HG03521 (cell line): Measurements from ENCODE around the gene ADCY7.

Experiments used
- ATAC-seq: cut with Tn5 transposase; IDR thresholded peaks from one replicate; pipeline ENCODE4 v1.9.1; 2021; ENCODE audit warnings: mild to moderate bottlenecking, moderate library complexity; ENCODE audit not compliant: unreplicated experiment

ADCY7 gene

DNA sequence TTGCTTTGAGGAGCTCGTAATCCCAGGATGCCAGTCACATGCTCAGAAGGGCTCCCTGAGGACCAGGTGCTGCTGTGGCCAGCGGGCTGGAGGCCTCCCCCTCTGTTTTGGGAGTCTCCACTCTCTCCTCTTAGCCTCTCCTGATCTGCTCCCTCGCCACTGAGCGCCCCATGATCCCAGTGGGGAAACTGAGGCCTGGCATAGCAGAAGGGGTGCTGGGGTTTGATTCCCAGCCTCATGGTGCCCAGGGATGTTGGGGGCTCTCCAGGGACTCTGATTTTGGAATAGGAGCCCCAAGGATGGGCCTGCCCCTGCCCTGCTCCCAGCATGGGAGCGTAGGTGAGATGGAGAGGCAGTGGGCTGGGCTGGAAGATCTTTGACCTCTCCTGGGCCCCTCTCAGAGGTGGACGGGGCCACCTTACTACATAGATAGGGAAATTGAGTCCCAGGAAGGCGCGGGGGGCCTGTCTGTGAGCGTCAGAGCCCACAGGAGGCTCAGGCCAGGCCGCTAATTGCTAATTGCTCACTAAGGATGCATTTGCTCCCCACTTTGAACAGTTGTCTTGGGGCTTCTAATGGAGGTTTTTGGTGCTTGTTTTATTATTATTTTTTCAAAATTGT is 525 bp upstream of the ADCY7 start:
- ATAC-seq = no peak

GRCh38 chr16:50267151-50267631 is 840 bp downstream of the ADCY7 start:
- ATAC-seq = no peak

GRCh38 chr16:50267651-50268050 is 1.3 kb downstream of the ADCY7 start:
- no peak for ATAC-seq

- ATAC-seq = no peak
These were observed 2.0 kb downstream of the ADCY7 start for GRCh38 chr16:50268352-50268751.

DNA sequence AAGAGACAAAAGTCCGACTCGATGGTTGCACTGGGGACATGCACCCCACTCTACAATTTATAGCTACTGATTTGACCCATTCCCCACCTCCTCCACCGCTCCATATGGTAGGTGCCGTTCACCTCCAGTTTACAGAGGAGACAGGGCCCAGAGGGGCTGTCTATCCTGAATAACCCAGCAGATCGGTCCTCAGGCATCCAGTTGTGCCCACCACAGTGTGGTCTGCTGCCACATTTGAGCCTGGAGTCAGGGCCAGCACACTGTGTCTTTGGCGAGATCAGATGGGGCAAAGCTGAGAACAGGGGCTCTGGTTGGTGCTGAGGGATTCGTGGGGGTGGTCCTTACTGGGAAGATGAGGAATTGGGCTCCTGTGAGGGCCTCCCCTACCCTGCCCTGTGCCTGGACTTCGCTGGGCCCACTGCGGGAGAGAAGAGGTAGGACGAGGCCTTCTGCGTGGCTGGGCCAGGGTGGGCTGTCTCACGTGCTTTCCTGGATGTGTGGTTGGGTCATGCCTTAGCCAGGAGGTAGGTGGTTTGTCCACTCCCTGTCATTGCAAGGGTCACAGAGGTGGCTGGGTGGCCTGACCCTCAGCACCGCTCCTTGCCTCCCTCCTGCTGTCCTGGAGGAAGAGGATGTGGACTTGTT is 2.8 kb downstream of the ADCY7 start:
- no peak for ATAC-seq

DNA sequence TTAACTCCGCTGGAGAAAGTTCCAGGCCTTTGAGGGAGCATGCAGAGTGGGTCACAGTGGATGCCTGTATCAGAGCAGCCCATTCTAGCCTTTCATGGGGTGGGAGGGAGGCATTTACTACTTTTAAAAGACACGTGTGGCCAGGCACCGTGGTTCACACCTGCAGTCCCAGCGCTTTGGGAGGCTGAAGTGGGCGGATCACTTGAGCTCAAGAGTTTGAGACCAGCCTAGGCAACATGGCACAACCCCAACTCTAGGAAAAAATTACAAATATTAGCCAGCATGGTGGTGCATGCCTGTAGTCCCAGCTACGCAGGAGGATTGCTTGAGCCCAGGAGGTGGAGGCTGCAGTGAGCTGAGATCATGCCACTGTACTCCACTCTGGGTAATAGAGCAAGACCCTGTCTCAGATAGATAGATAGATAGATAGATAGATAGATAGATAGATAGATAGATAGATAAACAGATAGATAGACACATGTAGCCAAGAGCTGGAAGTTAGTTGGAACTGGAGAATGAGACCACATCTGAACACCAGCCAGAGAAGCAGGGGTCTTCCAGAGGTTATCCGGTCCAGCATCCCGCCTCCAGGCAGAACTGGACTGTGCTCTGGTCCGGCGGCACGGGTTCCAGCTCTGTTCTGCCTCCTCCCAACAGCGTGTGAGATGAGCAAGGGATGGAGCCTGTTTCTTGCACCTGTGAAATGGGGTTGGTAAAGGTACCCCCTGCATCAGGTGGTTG is 3.6 kb downstream of the ADCY7 start:
- ATAC-seq = no peak

- no peak for ATAC-seq
These were observed 4.3 kb downstream of the ADCY7 start for GRCh38 chr16:50270510-50271147.

DNA sequence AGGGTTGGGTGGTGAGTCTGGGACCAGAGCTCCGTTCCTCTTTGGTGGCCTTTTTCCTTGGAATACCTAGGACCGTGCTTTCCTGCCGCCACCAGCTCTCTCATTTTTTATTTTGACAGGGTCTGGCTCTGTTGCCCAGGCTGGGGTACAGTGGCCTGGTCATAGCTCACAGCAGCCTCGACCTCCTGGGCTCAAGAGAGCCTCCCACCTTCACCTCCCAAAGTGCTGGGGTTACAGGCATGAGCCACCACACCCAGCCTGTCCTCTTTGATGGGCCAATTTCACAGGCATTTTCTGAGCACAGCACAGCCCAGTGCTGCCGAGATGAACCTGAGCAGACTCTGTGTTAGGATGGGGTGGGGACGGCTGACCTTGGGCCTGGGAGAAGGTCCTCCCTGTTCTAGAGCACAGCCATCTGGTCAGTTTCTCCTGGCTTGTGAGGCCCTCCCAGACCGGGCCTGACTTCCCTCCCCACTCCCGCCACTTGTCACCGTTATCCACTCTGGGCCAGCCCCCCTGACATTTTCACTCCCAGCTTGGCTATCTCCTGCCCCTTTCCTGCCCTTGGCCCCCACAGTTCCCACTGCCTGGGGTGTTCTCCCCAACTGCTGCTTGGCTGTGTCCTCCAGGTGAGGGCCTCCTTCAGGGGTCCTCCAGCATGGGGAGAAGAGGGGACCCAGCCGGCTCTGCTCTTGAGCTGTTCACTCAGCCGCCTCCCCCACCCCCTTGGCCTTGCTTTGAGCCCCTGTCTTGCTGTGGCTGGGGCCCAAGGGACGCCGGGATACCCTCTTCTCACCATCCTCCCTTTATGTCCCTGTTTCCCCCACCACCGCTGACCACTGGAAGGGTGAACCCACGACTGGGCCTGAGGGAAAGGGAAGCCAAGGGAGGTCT is 5.0 kb downstream of the ADCY7 start:
- no peak for ATAC-seq

DNA sequence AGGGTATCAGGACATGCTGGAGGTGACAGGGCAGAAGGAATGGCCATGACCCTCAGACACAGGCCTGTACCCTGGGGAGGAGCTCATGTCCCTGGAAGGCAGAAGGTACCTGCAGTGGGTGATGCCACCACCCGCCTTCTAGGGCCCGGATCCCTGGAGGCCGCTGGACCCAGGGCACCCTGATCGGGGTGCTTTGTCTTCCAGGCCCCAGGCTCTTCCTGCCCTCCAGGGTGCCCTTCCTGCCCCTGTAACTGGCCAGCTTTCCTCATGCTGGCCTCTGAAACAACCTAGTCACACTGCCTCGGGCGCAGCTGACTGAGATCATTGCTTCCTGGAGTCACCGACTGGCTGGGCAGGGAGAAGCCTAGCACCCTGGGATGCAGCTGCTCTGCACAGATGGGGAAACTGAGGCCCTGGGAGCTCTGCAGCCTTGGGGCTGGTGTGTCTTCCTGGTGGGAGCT is 5.8 kb downstream of the ADCY7 start:
- ATAC-seq = no peak

DNA sequence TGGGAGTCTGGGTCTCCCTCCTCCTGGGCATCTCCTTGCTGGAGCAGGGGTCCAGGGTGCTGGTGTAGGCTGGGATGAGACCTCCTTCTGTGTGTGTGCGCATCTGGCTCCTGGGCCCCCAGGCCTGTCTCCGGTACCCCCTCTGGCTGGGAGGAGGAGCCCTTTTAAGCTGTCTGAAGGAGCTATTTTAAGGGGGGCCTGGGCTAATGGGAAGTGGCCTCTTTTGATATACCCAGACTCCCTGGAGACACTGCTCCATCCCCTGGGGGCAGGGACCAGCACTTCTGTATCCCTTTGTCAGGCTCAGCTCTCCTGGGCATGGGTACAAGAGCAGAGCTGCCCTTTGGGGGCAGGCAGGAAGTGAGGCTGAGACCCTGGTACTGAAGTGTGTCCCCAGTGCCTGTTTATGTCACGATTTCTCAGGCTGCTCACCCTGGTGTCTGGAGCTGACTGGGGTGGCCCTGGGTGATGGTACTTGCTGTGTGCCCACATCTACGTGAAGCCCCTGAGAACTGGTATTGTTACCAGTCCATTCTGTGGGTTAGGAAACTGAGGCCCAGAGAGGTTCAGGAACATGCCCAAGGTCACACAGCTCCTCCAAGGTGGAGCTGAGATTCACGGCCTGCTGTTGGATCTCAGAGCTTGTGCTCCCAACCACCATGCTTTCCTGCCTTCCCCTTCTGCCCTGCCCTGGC is 6.5 kb downstream of the ADCY7 start:
- no peak for ATAC-seq

DNA sequence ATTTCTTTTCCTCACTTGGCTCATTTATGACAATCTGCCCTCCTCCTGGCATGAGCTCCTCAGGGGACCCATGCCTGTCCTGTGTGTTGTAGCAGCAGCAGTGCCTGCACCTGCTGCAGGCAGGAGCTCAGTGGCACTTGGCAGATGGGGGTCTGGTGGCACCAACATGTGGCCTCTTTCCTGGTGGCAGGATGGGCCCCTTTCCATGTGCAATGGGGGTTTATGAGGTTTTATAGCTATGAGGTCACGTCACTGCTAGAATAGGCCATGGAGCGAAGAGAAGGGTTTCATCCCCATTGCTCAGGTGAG is 7.0 kb downstream of the ADCY7 start:
- ATAC-seq = no peak

DNA sequence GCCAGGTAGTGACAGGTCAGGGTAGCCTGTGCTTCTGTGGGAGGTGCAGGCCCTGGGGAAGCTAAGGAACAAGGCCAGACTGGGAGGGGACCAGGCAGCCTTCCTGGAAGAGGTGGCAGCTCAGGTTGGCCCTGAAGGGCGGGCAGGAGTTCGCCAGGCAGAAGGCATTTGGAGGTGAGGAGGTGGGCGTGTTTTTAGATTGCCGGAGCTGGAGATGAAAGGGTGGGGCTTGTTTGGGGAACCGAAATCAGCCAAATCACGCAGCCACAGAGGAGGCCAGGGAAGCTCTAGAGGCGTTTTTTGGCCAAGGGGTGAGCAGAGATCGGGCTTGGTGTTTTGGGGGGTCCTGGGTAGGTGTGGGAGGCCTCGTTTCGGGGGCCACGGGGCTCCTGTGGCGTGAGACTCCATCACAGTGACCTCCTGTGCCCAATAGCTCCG is 7.6 kb downstream of the ADCY7 start:
- ATAC-seq = peak; percentile 62

- peak; percentile 40 for ATAC-seq
These were observed 8.2 kb downstream of the ADCY7 start for GRCh38 chr16:50274326-50275097.

- no peak for ATAC-seq
These were observed 8.7 kb downstream of the ADCY7 start for GRCh38 chr16:50275098-50275415.

DNA sequence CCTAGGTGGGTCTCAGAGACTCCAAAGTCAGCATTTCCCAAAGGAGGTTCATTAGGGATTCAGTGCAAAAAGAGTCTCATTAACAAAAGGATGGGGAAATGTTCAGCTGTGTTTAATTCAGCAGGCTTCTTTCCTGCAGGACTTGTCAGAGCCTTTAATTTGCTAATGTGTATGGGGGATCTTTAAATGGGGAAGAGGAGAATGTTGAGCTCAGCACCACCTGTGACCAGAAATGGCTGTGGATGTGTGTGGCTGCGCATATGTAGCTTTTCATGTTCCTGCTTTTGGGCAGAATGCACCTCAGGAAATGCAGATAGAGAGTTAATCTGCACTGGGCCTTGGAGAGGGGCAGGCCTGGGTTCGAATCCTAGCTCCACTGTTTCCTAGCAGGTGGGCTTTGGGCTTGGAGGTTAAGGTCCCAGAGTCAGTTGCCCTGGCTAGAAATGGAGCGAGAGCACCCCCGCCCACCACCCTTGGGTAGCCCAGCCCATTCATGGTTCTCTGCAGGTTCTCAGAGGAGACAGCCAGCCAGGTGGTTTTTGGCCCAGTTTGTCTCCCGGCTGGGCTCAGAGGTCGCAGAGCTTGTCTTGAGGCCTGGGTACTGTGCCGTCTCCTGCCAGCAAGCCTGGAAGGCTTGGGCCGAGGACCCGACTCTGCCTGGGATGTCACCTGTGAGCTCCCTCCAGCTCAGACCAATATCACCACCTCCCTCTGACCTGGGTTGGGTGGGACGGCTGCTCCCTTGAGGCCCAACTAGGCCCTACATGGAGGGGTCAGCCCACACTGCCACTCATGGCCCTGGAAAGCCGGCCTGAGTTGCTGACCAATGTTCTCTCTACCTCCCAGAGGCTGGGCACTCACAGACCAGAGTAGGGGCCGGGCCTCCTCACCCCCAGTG is 9.3 kb downstream of the ADCY7 start:
- no peak for ATAC-seq

DNA sequence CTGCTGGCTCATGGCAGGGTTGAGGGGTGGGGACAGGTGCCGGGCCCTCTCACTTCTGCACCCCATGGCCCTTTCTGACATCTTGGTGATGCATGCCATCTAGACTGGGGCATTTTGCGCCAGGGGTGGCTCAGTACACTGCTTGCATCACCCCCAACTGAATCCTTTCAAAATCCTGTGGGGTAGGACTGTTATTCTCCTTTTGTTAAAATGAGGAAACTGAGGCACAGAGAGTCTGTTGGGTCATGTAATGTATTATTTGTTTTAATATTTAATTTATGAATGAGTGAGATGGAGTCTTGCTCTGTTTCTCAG is 9.9 kb downstream of the ADCY7 start:
- ATAC-seq = no peak

- no peak for ATAC-seq
These were observed 10.6 kb downstream of the ADCY7 start for GRCh38 chr16:50276801-50277555.

GRCh38 chr16:50278251-50278650 is 11.9 kb downstream of the ADCY7 start:
- no peak for ATAC-seq
